ENCODE data around the gene COL6A1. TPM values are rescaled to one million over a fixed set of nuclear protein-coding genes. Genes with fewer than 3 reads are reported as not detected.

COL6A1 gene
- total RNA-seq, 2 donors from 2014 or later = 39.8 to 131 TPM

DNA sequence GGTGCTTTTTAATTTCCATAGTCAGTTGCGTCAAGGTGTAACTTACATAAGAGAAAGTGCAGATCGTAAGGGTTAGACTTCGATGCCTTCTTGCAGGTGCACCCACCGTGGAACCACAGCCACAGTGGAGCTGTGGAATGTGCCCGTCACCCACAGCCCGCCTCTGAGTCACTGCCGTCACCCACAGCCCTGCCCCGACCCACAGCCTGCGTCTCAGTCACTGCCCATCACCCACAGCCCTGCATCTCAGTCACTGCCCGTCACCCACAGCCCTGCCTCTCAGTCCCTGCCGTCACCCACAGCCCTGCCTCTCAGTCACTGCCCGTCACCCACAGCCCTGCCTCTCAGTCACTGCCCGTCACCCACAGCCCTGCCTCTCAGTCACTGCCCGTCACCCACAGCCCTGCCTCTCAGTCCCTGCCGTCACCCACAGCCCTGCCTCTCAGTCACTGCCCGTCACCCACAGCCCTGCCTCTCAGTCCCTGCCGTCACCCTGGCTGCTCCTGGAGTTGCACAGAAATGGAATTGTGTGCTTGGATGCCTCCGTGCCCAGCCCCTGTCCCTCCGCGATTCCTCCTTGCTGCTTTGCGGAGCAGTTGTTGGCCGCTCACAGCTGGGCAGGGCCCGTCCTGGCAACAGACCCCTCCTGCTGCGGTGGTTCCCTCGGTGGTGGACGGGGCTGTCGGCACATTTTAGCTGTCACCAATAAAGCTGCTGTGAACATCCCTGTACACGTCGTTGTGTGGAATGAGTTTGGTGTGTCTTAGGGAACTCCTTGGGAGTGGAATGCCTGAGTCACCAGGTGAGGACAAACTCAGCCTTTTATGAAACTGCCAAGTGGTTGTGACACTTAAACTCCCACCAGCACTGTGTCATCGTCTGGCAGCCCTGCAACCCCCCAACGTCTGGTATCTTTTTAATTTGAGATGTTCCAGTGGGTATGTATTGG, 71.4 kb downstream of the COL6A1 start:
- no peak for DNase-seq
- no peaks in the 10 kb centered on the region for H3K4me1 ChIP-seq

DNA sequence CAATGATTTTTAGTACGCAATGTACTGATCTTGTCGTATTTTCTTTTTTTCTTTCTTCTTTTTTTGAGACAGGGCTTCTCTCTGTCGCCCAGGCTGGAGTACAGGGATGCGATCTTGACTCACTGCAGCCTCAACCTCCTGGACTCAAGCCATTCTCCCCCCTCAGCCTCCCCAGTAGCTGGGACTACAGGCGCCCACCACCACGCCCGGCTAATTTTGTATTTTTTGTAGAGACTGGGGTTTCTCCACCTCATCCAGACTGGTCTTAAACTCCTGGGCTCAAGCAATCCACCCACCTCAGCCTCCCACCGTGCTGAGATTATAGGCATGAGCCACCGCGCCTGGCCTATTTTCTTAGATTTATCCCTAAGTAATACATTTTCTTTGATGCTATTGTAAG, 72.5 kb downstream of the COL6A1 start:
- Histone ChIP-seq H3K27me3 (no peaks in the 10 kb centered on the region), H3K4me3 (no peak overlapping the region), H3K9me3 (no peaks in the 10 kb centered on the region), H3K4me1 (no peaks in the 10 kb centered on the region), H3K36me3 (no peaks in the 10 kb centered on the region), H3K27ac (peak overlapping the region; percentile 12), H3K9ac (ENCODE audit: low read depth in 2 of 2, low read length in 2 of 2) (no peak overlapping the region)
- no peak for DNase-seq
- intact Hi-C loops (cut with DNase I) = no loop called here
- TF ChIP-seq, protein P1, sequence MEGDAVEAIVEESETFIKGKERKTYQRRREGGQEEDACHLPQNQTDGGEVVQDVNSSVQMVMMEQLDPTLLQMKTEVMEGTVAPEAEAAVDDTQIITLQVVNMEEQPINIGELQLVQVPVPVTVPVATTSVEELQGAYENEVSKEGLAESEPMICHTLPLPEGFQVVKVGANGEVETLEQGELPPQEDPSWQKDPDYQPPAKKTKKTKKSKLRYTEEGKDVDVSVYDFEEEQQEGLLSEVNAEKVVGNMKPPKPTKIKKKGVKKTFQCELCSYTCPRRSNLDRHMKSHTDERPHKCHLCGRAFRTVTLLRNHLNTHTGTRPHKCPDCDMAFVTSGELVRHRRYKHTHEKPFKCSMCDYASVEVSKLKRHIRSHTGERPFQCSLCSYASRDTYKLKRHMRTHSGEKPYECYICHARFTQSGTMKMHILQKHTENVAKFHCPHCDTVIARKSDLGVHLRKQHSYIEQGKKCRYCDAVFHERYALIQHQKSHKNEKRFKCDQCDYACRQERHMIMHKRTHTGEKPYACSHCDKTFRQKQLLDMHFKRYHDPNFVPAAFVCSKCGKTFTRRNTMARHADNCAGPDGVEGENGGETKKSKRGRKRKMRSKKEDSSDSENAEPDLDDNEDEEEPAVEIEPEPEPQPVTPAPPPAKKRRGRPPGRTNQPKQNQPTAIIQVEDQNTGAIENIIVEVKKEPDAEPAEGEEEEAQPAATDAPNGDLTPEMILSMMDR (IDR thresholded peaks at IDR 0.05) = no peak

More for the DNA sequence above, 71.4 kb downstream of the COL6A1 start:
- no peak overlapping the region for H3K4me3 ChIP-seq
- H3K36me3 ChIP-seq = no peaks in the 10 kb centered on the region
- TF ChIP-seq, protein P1 (IDR thresholded peaks at IDR 0.05) = no peak
- H3K27ac ChIP-seq = no peak overlapping the region
- H3K9me3 ChIP-seq = no peaks in the 10 kb centered on the region
- intact Hi-C loops (cut with DNase I) = no loop called here
- H3K9ac ChIP-seq (ENCODE audit: low read depth in 2 of 2, low read length in 2 of 2) = no peak overlapping the region
- no peaks in the 10 kb centered on the region for H3K27me3 ChIP-seq

DNA sequence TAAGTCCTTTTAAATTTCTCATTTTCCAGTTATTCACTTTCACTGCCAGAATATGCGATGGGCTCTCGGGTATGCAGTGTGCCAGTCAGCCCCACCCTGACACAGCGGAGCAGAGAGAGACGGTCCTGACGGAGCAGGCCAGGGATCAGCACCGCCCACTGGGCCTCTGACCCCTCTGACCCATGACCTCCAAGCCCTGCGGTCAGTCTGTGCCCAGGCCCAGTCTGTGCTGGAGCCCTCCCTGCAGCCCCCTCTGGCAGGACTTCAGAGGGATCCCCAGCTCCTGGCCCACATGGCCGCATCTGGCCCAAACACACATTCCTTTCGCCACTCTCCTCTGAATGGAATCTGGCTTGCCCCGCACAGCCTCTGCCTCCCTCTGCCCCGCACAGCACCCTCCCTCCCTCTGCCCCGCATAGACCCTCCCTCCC, 72.9 kb downstream of the COL6A1 start:
- intact Hi-C loops (cut with DNase I) = no loop called here
- no peaks in the 10 kb centered on the region for H3K9me3 ChIP-seq
- H3K9ac ChIP-seq (ENCODE audit: low read depth in 2 of 2, low read length in 2 of 2) = no peak overlapping the region
- H3K4me3 ChIP-seq = no peak overlapping the region
- DNase-seq = no peak
- peak overlapping the region; percentile 12 for H3K27ac ChIP-seq
- no peaks in the 10 kb centered on the region for H3K27me3 ChIP-seq
- TF ChIP-seq, protein P1 (IDR thresholded peaks at IDR 0.05) = no peak
- no peaks in the 10 kb centered on the region for H3K36me3 ChIP-seq
- H3K4me1 ChIP-seq = no peaks in the 10 kb centered on the region

Other genes with a start within 250 kb of the COL6A1 start
- 100 to 1,000 TPM in 1 of 2 donors, 10 to 100 TPM in 1; 55.7 to 190 TPM for gene COL6A2, start 116.3 kb downstream of the COL6A1 start, total RNA-seq
- 1 to 10 TPM in 1 of 2 donors, under 1 TPM in 1; 0.45 to 4.2 TPM for gene FTCD, start 173.8 kb downstream of the COL6A1 start, total RNA-seq
- 1 to 10 TPM; 6.2 to 6.9 TPM for gene SPATC1L, start 202.7 kb downstream of the COL6A1 start, total RNA-seq
- gene LSS, start 247.0 kb downstream of the COL6A1 start, total RNA-seq = 100 to 1,000 TPM in 1 of 2 donors, 10 to 100 TPM in 1; 78.2 to 142 TPM

Data from colonic mucosa (tissue), 4 donors.